Fibroblast of mammary gland (primary cell): ENCODE measurements around the gene TMEM52B.
A peak's percentile ranks its signal among the peaks of the same experiment; 100 is the strongest.
"Not testable (repeated sequence)": the region's sequence is repeated elsewhere in the genome, so short reads cannot be mapped to it uniquely, and the experiment has no call there.

Experiments used
- DNase-seq: peaks from one replicate; pipeline ENCODE4 v3.0.0-alpha.2; 2010; ENCODE audit warnings: low read depth
- H3K4me3 ChIP-seq: 2 replicates; pipeline ENCODE4 v1.5.1; 2011; ENCODE audit warnings: low read depth, mild to moderate bottlenecking, low read length, moderate library complexity; ENCODE audit not compliant: control insufficient read depth
- CTCF ChIP-seq: conservative IDR thresholded peaks from 2 replicates; pipeline ENCODE4 v1.5.1; 2011; ENCODE audit warnings: low read depth, low read length, inconsistent platforms; ENCODE audit not compliant: control insufficient read depth, insufficient read depth

Gene TMEM52B

GRCh38 chr12:10179776-10180181 is 947 bp downstream of the TMEM52B start:
- DNase-seq: no peak
- no peak overlapping the region for H3K4me3 ChIP-seq
- TF ChIP-seq CTCF: no peak

GRCh38 chr12:10182354-10183049 is 3.7 kb downstream of the TMEM52B start:
- H3K4me3 ChIP-seq: no peak overlapping the region
- peak; percentile 94 for DNase-seq
- TF ChIP-seq CTCF: no peak

- no peak for TF ChIP-seq CTCF
- peak; percentile 69 for DNase-seq
- H3K4me3 ChIP-seq: no peak overlapping the region
Measured at GRCh38 chr12:10184261-10184843, 5.5 kb downstream of the TMEM52B start.

GRCh38 chr12:10186299-10186698 is 7.5 kb downstream of the TMEM52B start:
- no peak for TF ChIP-seq CTCF
- no peak for DNase-seq
- no peak overlapping the region for H3K4me3 ChIP-seq

GRCh38 chr12:10186958-10187357 is 8.1 kb downstream of the TMEM52B start:
- not testable (repeated sequence) for DNase-seq

GRCh38 chr12:10189653-10190052 is 10.8 kb downstream of the TMEM52B start:
- no peak for TF ChIP-seq CTCF
- H3K4me3 ChIP-seq: no peak overlapping the region
- DNase-seq: peak; percentile 16

More at GRCh38 chr12:10186958-10187357, 8.1 kb downstream of the TMEM52B start:
- not testable (repeated sequence) for H3K4me3 ChIP-seq

GRCh38 chr12:10190558-10191388 is 11.9 kb downstream of the TMEM52B start:
- peak; percentile 88 for TF ChIP-seq CTCF
- H3K4me3 ChIP-seq: no peak overlapping the region
- peak; percentile 71 for DNase-seq
